ENCODE measurements around the gene MAFF.

MAFF gene

DNA sequence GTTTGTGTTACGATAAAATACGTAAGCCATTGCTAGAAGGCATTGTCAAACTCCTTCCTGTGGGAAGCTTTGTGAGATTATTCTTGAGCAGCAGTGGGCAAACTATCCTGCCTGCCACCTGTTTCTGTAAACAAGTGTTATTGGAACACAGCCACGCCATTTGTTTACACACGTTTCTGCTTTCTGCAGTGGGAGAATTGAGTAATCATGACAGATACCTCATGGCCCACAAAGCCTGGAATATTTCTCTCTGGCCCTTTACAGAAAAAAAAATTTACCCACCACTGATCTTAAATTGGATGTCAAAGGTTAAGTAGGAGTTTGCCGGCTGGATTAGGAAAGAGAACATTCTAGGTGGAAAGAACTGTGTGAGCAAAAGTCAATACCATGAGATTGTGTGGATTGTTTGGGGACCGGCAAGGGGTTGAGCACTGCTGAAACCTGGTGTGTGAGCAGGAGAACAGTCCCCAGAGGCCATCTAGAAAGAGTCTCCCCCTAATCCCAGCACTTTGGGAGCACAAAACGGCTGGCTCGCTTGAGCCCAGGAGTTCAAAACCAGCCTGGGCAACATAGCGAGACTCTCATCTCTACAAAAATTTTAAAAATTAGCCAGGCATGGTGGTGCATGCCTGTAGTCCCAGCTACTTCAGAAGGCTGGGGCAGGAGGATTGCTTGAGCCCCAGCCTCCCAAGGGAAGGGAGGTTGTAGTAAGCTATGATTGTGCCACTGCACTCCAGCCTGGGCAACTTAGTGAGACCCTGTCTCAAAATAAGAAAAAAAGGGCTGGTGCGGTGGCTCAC, 14.2 kb upstream of the MAFF start:
- Mint-ChIP-seq H3K27me3 (peaks cover 51% of the 10 kb centered on the region), H3K9me3 (no peaks in the 10 kb centered on the region), H3K27ac (no peak overlapping the region), H3K36me3 (no peaks in the 10 kb centered on the region), H3K4me3 (no peak overlapping the region), H3K4me1 (peaks cover 4% of the 10 kb centered on the region)
- DNase-seq: no peak
- CTCF ChIA-PET: interaction anchor here (1.0 kb wide), 1 partner anchor 73 kb away, joined by 4 read pairs; no protein-coding TSS in a partner anchor

DNA sequence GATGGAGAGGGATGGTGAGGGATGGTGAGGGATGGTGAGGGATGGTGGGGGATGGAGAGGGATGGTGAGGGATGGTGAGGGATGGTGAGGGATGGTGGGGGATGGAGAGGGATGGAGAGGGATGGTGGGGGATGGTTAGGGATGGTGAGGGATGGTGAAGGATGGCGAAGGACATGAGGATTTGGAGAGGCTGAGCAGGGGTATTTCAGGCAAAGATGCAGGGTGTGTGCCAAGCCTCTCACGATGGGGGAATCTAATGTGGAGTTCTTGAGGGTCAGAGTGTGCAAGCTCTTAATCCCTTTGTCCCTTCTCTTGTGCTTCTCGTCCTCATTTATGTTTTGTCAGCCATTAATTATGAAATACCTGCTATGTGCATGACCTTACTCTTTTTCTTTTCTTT, 12.7 kb upstream of the MAFF start:
- no peaks in the 10 kb centered on the region for H3K9me3 Mint-ChIP-seq
- peaks cover 3% of the 10 kb centered on the region for H3K4me1 Mint-ChIP-seq
- no peak for DNase-seq
- no peak overlapping the region for H3K4me3 Mint-ChIP-seq
- CTCF ChIA-PET: no interaction called here
- no peak overlapping the region for H3K27ac Mint-ChIP-seq
- H3K36me3 Mint-ChIP-seq: no peaks in the 10 kb centered on the region
- peaks cover 59% of the 10 kb centered on the region for H3K27me3 Mint-ChIP-seq

DNA sequence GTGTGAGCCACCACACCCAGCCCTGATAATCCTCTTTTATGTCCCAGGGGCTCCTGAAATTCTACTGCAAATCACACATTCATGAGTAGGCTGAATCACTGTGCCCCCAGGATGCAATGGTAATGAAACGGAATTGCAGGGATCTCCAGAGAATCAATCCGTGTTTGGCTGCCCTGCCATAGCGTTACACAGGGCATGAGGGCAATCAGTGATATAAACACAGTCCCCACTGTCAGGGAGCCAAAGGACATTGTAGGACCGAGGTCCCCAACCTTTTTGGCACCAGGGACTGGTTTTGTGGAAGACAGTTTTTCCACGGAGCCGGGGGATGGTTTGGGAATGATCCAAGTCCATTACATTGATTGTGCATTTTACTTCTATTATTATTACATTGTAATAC, 11.2 kb upstream of the MAFF start:
- CTCF ChIA-PET: no interaction called here

DNA sequence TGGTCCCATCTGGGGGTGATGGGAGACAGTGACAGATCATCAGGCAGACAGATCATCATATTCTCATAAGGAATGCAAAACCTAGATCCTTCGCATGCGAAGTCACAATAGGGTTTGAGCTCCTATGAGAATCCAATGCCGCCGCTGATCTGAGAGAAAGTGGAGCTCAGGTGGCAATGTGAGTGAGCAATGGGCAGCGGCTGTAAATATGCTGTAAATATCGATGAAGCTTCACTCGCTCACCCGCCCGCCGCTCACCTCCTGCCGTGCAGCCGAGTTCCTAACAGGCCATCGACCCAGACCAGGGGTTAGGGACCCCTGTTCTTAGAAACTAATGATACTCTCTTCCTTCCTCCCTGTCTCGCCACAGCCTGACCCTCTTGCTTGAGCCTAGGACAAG, 10.7 kb upstream of the MAFF start:
- no peaks in the 10 kb centered on the region for H3K36me3 Mint-ChIP-seq
- H3K27me3 Mint-ChIP-seq: peaks cover 59% of the 10 kb centered on the region
- DNase-seq: no peak
- no peak overlapping the region for H3K4me3 Mint-ChIP-seq
- peaks cover 13% of the 10 kb centered on the region for H3K4me1 Mint-ChIP-seq
- CTCF ChIA-PET: no interaction called here
- no peaks in the 10 kb centered on the region for H3K9me3 Mint-ChIP-seq
- H3K27ac Mint-ChIP-seq: no peak overlapping the region

More for the DNA sequence above, 11.2 kb upstream of the MAFF start:
- Mint-ChIP-seq H3K4me3 (no peak overlapping the region), H3K9me3 (no peaks in the 10 kb centered on the region), H3K36me3 (no peaks in the 10 kb centered on the region), H3K4me1 (peaks cover 13% of the 10 kb centered on the region), H3K27ac (no peak overlapping the region), H3K27me3 (peaks cover 59% of the 10 kb centered on the region)
- no peak for DNase-seq

DNA sequence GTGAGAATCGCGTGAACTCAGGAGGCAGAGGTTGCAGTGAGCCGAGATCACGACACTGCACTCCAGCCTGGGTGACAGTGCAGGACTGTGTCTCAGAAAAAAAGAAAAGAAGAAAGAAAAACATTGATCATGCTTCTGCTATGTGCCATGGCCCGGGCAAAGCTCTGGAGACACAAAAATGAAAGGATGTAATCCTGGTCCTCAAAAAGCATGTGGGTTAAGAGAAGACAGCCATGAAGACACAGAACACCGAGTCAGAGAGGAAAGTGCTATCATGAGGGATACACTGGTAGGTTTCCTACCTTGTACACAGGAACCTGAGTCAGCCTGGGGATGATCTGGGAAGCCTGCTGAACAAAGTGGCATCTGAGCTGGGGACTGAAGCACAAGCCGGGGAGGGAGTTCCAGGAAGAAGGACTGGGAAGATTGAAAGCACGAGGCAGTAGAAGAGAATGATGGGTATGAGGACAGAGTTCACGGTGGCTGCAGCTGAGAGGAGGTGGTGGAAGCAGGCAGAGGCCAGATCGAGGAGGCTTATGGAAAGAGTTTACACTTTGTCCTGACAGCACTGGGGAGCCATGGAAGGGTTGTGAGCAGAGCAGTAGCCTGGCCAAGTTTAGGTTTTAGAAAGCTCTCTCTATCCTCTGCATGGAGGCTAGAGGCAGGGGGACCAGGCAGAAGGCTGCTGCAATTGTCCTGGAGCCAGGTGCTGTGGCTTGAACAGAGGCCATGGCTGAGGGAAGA, 9.9 kb upstream of the MAFF start:
- no peak for DNase-seq
- Mint-ChIP-seq H3K4me3 (no peak overlapping the region), H3K9me3 (no peaks in the 10 kb centered on the region), H3K36me3 (no peaks in the 10 kb centered on the region), H3K4me1 (peaks cover 13% of the 10 kb centered on the region), H3K27ac (no peak overlapping the region), H3K27me3 (peaks cover 58% of the 10 kb centered on the region)
- CTCF ChIA-PET: interaction anchor here (0.6 to 1.9 kb wide), 2 partner anchors 9 to 10 kb away, joined by 4 to 8 read pairs; partner anchors contain the start of gene MAFF

DNA sequence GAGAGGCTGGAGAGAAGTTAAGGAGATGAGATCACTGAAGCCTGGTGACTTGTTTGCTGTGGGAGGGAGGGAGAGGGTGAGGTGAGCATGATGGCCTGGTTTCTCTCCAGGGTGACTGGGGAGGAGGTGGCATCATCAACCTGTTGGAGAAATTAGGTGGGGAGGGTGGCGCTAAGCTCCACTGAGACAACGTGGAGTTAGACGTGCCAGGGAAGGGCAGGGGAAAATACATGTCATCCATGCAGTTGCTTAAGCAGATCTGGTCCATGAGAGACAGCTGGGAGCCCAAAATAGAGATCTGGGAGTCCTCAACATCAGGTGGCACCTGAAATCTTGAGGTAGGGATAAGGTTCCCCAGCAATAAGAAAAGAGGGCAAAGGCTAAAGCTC, 9.3 kb upstream of the MAFF start:
- DNase-seq: no peak
- Mint-ChIP-seq H3K27ac (no peak overlapping the region), H3K4me1 (peaks cover 13% of the 10 kb centered on the region), H3K27me3 (peaks cover 52% of the 10 kb centered on the region), H3K36me3 (no peaks in the 10 kb centered on the region), H3K4me3 (no peak overlapping the region), H3K9me3 (no peaks in the 10 kb centered on the region)
- CTCF ChIA-PET: interaction anchor here (1.9 kb wide), 1 partner anchor 9 kb away, joined by 8 read pairs; the partner anchor contains the start of gene MAFF

DNA sequence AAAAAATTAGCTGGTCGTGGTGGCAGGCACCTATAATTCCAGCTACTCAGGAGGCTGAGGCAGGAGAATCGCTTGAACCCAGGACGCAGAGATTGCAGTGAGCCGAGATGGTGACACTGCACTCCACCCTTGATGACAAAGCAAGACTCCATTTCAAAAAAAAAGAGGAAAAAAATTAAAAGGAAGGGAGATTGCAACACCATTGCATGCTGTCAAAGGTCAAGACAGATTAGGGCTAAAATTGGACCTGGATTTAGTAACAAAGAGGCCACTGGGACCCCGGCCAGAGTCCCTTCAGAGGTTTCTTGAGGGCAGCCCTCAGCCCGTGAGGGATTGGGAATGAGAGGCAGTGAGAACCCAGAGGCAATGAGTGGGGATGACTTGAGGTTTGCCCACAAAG, 8.2 kb upstream of the MAFF start:
- Mint-ChIP-seq H3K4me1 (peaks cover 13% of the 10 kb centered on the region), H3K27me3 (peaks cover 41% of the 10 kb centered on the region), H3K4me3 (no peak overlapping the region), H3K27ac (no peak overlapping the region), H3K9me3 (no peaks in the 10 kb centered on the region), H3K36me3 (no peaks in the 10 kb centered on the region)
- CTCF ChIA-PET: interaction anchor here (1.9 kb wide), 1 partner anchor 8 kb away, joined by 8 read pairs; the partner anchor contains the start of gene MAFF
- DNase-seq: no peak

DNA sequence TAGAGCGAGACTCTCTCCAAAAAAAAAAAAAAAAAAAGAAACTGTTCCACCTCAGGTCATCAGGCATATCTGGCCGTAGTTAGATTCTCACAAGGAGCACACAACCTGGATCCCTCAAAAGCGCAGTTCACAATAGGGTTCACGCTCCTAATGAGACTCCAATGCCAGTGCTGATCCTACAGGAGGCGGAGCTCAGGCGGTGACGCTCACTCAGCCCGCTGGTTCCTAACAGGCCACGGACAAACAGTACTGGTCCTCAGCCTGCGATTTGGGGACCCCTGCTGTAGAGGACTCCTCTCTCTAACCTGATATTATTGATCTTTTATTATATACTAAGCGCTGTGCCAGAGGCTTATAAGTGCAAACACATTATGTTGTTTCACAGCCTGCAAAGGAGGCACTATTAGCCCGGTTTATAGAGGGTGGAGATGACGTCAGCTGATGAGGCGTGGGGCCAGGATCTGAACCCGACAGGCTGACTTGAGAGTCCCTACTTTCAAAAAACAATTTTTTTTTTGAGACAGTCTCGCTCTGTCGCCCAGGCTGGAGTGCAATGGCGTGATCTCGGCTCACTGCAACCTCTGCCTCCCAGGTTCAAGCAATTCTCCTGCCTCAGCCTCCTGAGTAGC, 4.9 kb upstream of the MAFF start:
- Mint-ChIP-seq H3K9me3 (no peaks in the 10 kb centered on the region), H3K4me1 (peaks cover 37% of the 10 kb centered on the region), H3K27ac (no peak overlapping the region), H3K36me3 (no peaks in the 10 kb centered on the region), H3K27me3 (peaks cover 35% of the 10 kb centered on the region), H3K4me3 (no peak overlapping the region)
- no peak for DNase-seq
- CTCF ChIA-PET: interaction anchor here (0.6 kb wide), 1 partner anchor 13 kb away, joined by 3 read pairs; no protein-coding TSS in a partner anchor

DNA sequence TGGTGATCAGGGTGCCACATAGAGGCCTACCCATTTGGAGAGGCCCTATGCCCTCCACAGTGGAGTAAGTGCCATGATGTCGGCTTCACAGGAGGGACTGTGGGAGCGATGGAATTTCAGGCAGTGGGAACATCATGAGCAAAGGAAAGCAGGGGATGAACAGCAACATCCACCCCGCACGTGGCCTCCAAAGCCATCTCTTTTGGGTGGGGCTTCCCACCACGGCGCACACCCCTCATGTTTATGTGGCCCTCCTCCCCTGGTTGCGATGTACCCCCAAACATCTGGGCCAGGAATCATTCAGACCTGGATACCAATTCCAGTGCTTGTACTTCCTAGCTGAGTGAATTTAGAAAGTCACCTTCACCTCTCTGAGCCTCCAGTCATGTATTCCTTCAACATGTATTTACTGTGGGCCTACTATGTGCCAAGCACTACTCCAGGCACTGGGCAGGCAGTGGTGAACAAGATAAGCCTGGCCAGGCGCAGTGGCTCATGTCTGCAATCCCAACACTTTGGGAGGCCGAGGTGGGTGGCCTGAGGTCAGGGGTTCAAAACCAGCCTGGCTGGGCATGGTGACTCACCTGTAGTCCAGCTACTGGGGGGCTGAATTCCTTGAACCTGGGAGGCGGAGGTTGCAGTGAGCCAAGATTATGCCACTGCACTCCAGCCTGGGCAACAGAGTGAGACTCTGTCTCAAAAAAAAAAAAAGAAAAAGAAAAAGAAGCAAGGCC, 1.8 kb upstream of the MAFF start:
- Mint-ChIP-seq H3K4me3 (no peak overlapping the region), H3K27ac (peak overlapping the region; percentile 96), H3K27me3 (peaks cover 12% of the 10 kb centered on the region), H3K4me1 (peaks cover 46% of the 10 kb centered on the region), H3K36me3 (no peaks in the 10 kb centered on the region), H3K9me3 (no peaks in the 10 kb centered on the region)
- CTCF ChIA-PET: interaction anchor here (1.9 kb wide), 1 partner anchor 16 kb away, joined by 4 read pairs; no protein-coding TSS in a partner anchor
- no peak for DNase-seq

DNA sequence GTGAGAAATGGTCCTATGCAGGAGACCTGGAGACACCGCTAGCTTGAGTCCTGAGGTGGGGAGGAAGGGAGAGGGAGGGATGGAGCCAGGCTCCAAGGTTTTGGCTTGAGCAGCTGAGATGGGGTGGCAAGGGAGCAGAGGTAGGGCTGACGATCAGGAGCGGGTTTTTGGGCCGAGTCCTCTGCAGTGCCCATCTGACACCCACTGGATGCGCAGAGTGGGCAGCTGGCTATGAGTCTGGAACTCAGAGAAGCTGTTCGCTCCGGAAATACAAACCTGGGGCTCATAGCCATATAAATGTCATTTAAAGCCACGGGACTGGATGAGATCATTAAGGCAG, 453 bp upstream of the MAFF start:
- H3K4me3 Mint-ChIP-seq: peak overlapping the region; percentile 72
- H3K4me1 Mint-ChIP-seq: peaks cover 45% of the 10 kb centered on the region

DNA sequence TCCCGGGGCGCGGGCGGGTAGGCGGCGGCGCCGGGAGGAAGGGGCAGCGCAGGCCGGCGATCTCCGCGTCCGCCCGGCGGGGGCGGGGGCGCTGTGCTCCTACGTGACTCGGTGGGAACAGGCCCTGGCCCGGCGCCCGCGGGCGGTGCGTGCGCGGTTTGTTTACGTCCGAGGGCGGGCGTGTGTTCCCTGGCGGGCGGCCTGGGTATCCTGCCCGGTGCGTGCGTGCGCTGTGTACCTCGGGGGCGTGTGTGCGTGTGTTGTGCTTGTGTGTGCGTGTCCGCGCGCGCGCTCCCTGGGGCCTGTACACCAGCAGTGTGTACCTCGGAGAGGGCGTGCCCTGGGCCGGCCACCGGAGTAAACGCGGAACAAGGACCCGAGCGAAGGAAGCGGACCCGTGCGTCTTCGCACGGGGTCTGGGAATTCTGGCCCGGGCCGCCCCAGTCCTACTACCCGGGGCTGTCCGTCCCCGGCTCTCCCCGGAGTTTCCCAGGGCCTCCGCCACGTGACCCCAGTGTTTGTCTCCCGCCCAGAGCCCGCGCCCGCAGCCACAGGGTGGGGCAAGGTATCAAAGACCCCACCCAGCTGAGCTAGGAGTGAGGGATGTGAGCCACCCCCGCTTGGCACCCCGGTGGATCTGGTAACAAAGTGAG, 769 bp downstream of the MAFF start:
- H3K4me1 Mint-ChIP-seq: peaks cover 45% of the 10 kb centered on the region
- H3K36me3 Mint-ChIP-seq: no peaks in the 10 kb centered on the region
- CTCF ChIA-PET: interaction anchor here (1.1 to 1.7 kb wide), 3 partner anchors 10 to 27 kb away, joined by 3 to 8 read pairs (median 5); no protein-coding TSS in a partner anchor
- H3K27ac Mint-ChIP-seq: peak overlapping the region; percentile 85
- peak; percentile 75 for DNase-seq
- peaks cover 7% of the 10 kb centered on the region for H3K27me3 Mint-ChIP-seq
- peak overlapping the region; percentile 81 for H3K4me3 Mint-ChIP-seq
- no peaks in the 10 kb centered on the region for H3K9me3 Mint-ChIP-seq

More for the DNA sequence above, 453 bp upstream of the MAFF start:
- CTCF ChIA-PET: interaction anchor here (0.9 to 1.9 kb wide), 5 partner anchors 9 to 150 kb away, joined by 3 to 8 read pairs (median 4); no protein-coding TSS in a partner anchor
- Mint-ChIP-seq H3K36me3 (no peaks in the 10 kb centered on the region), H3K27ac (peak overlapping the region; percentile 96), H3K27me3 (peaks cover 7% of the 10 kb centered on the region), H3K9me3 (no peaks in the 10 kb centered on the region)
- DNase-seq: no peak

DNA sequence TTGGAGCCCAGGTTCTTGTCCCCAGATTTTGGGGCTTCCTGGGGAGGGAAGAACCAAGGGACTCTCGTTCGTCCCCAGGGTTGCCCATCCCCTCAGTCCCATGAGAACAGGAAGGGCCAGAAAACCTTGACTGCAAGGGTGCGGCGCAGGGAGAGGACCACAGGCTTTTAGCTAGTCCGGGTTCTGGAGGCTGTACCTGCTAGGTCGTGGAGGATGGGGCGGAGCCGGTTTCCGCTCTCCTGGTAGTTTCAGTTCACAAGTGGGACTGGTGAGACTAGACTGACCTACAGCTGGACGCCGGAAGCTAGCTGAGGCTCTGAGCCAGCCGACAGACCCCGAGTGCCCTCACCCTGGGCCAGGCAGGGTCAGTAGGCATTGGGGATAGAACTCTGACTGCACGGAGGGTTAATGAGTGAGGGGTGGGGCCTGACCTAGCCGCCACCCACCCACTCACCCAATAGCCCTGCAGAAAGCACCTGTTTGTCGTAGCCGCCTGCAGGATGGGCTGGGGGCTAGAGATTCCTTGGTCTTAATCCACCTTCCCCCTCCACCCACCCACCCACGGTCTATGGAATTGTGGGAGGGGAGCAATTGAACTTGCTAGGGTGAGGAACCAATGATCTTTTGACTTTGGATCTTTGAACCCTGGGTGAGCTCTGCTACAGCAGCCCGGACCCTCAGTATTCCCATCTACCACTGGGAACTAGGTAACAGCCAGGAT, 1.5 kb downstream of the MAFF start:
- Mint-ChIP-seq H3K27me3 (peaks cover 7% of the 10 kb centered on the region), H3K9me3 (no peaks in the 10 kb centered on the region), H3K36me3 (no peaks in the 10 kb centered on the region), H3K4me1 (peaks cover 45% of the 10 kb centered on the region), H3K27ac (peak overlapping the region; percentile 85), H3K4me3 (peak overlapping the region; percentile 81)
- peak; percentile 72 for DNase-seq
- CTCF ChIA-PET: interaction anchor here (0.8 to 1.7 kb wide), 5 partner anchors 11 to 151 kb away, joined by 3 to 5 read pairs (median 4); no protein-coding TSS in a partner anchor
